GM13977 (cell line): ENCODE data around the gene KCNMA1.

Source experiments
- DNase-seq: peaks from one replicate; pipeline ENCODE4 v3.0.0; 2012; ENCODE audit warnings: low spot score
- CTCF ChIP-seq: IDR thresholded peaks from 2 replicates; pipeline ENCODE4 v1.5.1; 2012; ENCODE audit warnings: mild to moderate bottlenecking, control low read depth; ENCODE audit not compliant: insufficient read depth; ENCODE audit errors: extremely low read depth, missing control alignments
- in situ Hi-C: fragments of 300-500 bp; cut with MboI; formaldehyde crosslinking; loops from one replicate; pipeline ENCODE4 v1.12.0; 2022; ENCODE audit warnings: low sequenced_read_pairs, low pct_unique_long_range_greater_than_20kb, mixed read lengths, inconsistent platforms; ENCODE audit not compliant: unreplicated experiment

Gene KCNMA1

GRCh38 chr10:77430530-77430929 lies 207.1 kb downstream of the KCNMA1 start:
- DNase-seq = no peak
- in situ Hi-C loops = no loop called here
- no peak for TF ChIP-seq CTCF

- in situ Hi-C loops = no loop called here
- DNase-seq = no peak
- TF ChIP-seq CTCF = peak; percentile 39
Observed at GRCh38 chr10:77428691-77429395, 208.8 kb downstream of the KCNMA1 start.

GRCh38 chr10:77424257-77424656 lies 213.4 kb downstream of the KCNMA1 start:
- in situ Hi-C loops = loop anchor here (25.0 kb wide), 1 partner anchor 213 kb away; the partner anchor contains the start of gene KCNMA1
- no peak for TF ChIP-seq CTCF
- no peak for DNase-seq

- no peak for DNase-seq
- in situ Hi-C loops = loop anchor here (25.0 kb wide), 1 partner anchor 215 kb away; the partner anchor contains the start of gene KCNMA1
- TF ChIP-seq CTCF = no peak
Observed at GRCh38 chr10:77422491-77423338, 214.9 kb downstream of the KCNMA1 start.

- DNase-seq = no peak
- in situ Hi-C loops = loop anchor here (25.0 kb wide), 1 partner anchor 216 kb away; the partner anchor contains the start of gene KCNMA1
- no peak for TF ChIP-seq CTCF
Observed at GRCh38 chr10:77421591-77421990, 216.0 kb downstream of the KCNMA1 start.

- in situ Hi-C loops = loop anchor here (25.0 kb wide), 1 partner anchor 216 kb away; the partner anchor contains the start of gene KCNMA1
- no peak for DNase-seq
- TF ChIP-seq CTCF = no peak
Observed at GRCh38 chr10:77420947-77421523, 216.6 kb downstream of the KCNMA1 start.
